HG02678 (cell line): ENCODE results near the gene NUMA1.

Experiments used
- ATAC-seq: cut with Tn5 transposase; IDR thresholded peaks from one replicate; pipeline ENCODE4 v1.9.1; 2021; ENCODE audit warnings: mild to moderate bottlenecking, moderate library complexity; ENCODE audit not compliant: unreplicated experiment

NUMA1 gene

GRCh38 chr11:72024069-72024754, 56.1 kb downstream of the NUMA1 start:
- ATAC-seq, result no peak

GRCh38 chr11:72023335-72023734, 57.0 kb downstream of the NUMA1 start:
- ATAC-seq, result no peak

- ATAC-seq, result no peak
Observed at GRCh38 chr11:72018171-72018570, 62.2 kb downstream of the NUMA1 start.

GRCh38 chr11:72015511-72016061, 64.8 kb downstream of the NUMA1 start:
- ATAC-seq, result no peak

GRCh38 chr11:72014761-72015320, 65.5 kb downstream of the NUMA1 start:
- no peak for ATAC-seq

GRCh38 chr11:72013765-72014711, 66.3 kb downstream of the NUMA1 start:
- no peak for ATAC-seq

- no peak for ATAC-seq
Observed at GRCh38 chr11:72012897-72013721, 67.2 kb downstream of the NUMA1 start.

- no peak for ATAC-seq
Observed at GRCh38 chr11:72012091-72012630, 68.2 kb downstream of the NUMA1 start.

- ATAC-seq, result no peak
Observed at GRCh38 chr11:72010529-72011233, 69.7 kb downstream of the NUMA1 start.

GRCh38 chr11:72009156-72009555, 71.2 kb downstream of the NUMA1 start:
- ATAC-seq, result no peak

GRCh38 chr11:72008728-72009127, 71.6 kb downstream of the NUMA1 start:
- ATAC-seq, result no peak

- ATAC-seq, result no peak
Observed at GRCh38 chr11:72007587-72007986, 72.8 kb downstream of the NUMA1 start.

GRCh38 chr11:72007089-72007476, 73.3 kb downstream of the NUMA1 start:
- ATAC-seq, result no peak

GRCh38 chr11:72006309-72007088, 73.8 kb downstream of the NUMA1 start:
- ATAC-seq, result no peak

GRCh38 chr11:72005347-72006260, 74.7 kb downstream of the NUMA1 start:
- ATAC-seq, result no peak

GRCh38 chr11:72004515-72005346, 75.6 kb downstream of the NUMA1 start:
- ATAC-seq, result no peak

- ATAC-seq, result no peak
Observed at GRCh38 chr11:72003776-72004171, 76.6 kb downstream of the NUMA1 start.
